ENCODE measurements around the gene ACVR1B. TPM values are rescaled to one million over a fixed set of nuclear protein-coding genes. Genes with fewer than 3 reads are reported as not detected.

The ACVR1B gene
- total RNA-seq, 1 donor from 2014 or later, result 13.8 TPM

- Histone ChIP-seq H3K4me2 (ENCODE audit: low read length) (no peak overlapping the region), H3K27ac (ENCODE audit: low read depth, low read length) (no peak overlapping the region), H3K36me3 (ENCODE audit: insufficient read depth, low read length) (no peaks in the 10 kb centered on the region), H3K4me3 (ENCODE audit: insufficient read depth, low read depth, low read length) (no peak overlapping the region), H3K4me1 (ENCODE audit: insufficient read depth, low read length) (peaks cover 21% of the 10 kb centered on the region), H2AFZ (ENCODE audit: low read depth, low read length) (no peak overlapping the region), H3K9me3 (ENCODE audit: insufficient read depth, low read depth, low read length) (no peaks in the 10 kb centered on the region), H3K9ac (ENCODE audit: low read length) (no peak overlapping the region), H4K20me1 (ENCODE audit: insufficient read depth, low read length) (peaks cover 11% of the 10 kb centered on the region), H3K27me3 (ENCODE audit: insufficient read depth, low read length) (peaks cover 7% of the 10 kb centered on the region), H3K79me2 (ENCODE audit: insufficient read depth, low read length) (no peaks in the 10 kb centered on the region)
- no peak for TF ChIP-seq EZH2 (IDR thresholded peaks at IDR 0.05; ENCODE audit: insufficient read depth, low read length)
- TF ChIP-seq, protein P1, sequence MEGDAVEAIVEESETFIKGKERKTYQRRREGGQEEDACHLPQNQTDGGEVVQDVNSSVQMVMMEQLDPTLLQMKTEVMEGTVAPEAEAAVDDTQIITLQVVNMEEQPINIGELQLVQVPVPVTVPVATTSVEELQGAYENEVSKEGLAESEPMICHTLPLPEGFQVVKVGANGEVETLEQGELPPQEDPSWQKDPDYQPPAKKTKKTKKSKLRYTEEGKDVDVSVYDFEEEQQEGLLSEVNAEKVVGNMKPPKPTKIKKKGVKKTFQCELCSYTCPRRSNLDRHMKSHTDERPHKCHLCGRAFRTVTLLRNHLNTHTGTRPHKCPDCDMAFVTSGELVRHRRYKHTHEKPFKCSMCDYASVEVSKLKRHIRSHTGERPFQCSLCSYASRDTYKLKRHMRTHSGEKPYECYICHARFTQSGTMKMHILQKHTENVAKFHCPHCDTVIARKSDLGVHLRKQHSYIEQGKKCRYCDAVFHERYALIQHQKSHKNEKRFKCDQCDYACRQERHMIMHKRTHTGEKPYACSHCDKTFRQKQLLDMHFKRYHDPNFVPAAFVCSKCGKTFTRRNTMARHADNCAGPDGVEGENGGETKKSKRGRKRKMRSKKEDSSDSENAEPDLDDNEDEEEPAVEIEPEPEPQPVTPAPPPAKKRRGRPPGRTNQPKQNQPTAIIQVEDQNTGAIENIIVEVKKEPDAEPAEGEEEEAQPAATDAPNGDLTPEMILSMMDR (IDR thresholded peaks at IDR 0.05; ENCODE audit: insufficient read depth, low read depth, low read length), result no peak
- Mint-ChIP-seq H3K4me1 (ENCODE audit: low read depth, unreplicated experiment) (peaks cover 24% of the 10 kb centered on the region), H3K27me3 (ENCODE audit: low read depth, unreplicated experiment) (peaks cover 14% of the 10 kb centered on the region), H3K27ac (ENCODE audit: unreplicated experiment) (peak overlapping the region; percentile 26), H3K4me3 (ENCODE audit: unreplicated experiment) (no peak overlapping the region), H3K9me3 (ENCODE audit: unreplicated experiment) (peaks cover 3% of the 10 kb centered on the region), H3K36me3 (ENCODE audit: low read depth, unreplicated experiment) (peaks cover 8% of the 10 kb centered on the region)
- no peak for DNase-seq (ENCODE audit: low read depth)
- FAIRE-seq, result no peak
These were observed 57.7 kb downstream of the ACVR1B start for GRCh38 chr12:52009081-52009751.

GRCh38 chr12:52010152-52010622 lies 58.7 kb downstream of the ACVR1B start:
- H3K4me1 Mint-ChIP-seq (ENCODE audit: low read depth, unreplicated experiment), result peaks cover 21% of the 10 kb centered on the region
- H3K27ac ChIP-seq (ENCODE audit: low read depth, low read length), result peak overlapping the region; percentile 24
- H2AFZ ChIP-seq (ENCODE audit: low read depth, low read length), result peak overlapping the region; percentile 47
- peak overlapping the region; percentile 17 for H3K9ac ChIP-seq (ENCODE audit: low read length)
- no peak overlapping the region for H3K4me3 ChIP-seq (ENCODE audit: insufficient read depth, low read depth, low read length)
- H3K79me2 ChIP-seq (ENCODE audit: insufficient read depth, low read length), result no peaks in the 10 kb centered on the region
- peak overlapping the region; percentile 37 for H3K4me2 ChIP-seq (ENCODE audit: low read length)
- peaks cover 7% of the 10 kb centered on the region for H3K27me3 ChIP-seq (ENCODE audit: insufficient read depth, low read length)
- peaks cover 8% of the 10 kb centered on the region for H3K36me3 Mint-ChIP-seq (ENCODE audit: low read depth, unreplicated experiment)
- FAIRE-seq (no peak), DNase-seq (ENCODE audit: low read depth) (peak; percentile 73)
- peaks cover 21% of the 10 kb centered on the region for H3K4me1 ChIP-seq (ENCODE audit: insufficient read depth, low read length)
- peak overlapping the region; percentile 68 for H3K4me3 Mint-ChIP-seq (ENCODE audit: unreplicated experiment)
- TF ChIP-seq, protein P1 (IDR thresholded peaks at IDR 0.05; ENCODE audit: insufficient read depth, low read depth, low read length), result no peak
- TF ChIP-seq EZH2 (IDR thresholded peaks at IDR 0.05; ENCODE audit: insufficient read depth, low read length), result no peak
- H3K9me3 ChIP-seq (ENCODE audit: insufficient read depth, low read depth, low read length), result no peaks in the 10 kb centered on the region
- peaks cover 12% of the 10 kb centered on the region for H3K27me3 Mint-ChIP-seq (ENCODE audit: low read depth, unreplicated experiment)
- peaks cover 3% of the 10 kb centered on the region for H3K9me3 Mint-ChIP-seq (ENCODE audit: unreplicated experiment)
- no peaks in the 10 kb centered on the region for H3K36me3 ChIP-seq (ENCODE audit: insufficient read depth, low read length)
- H3K27ac Mint-ChIP-seq (ENCODE audit: unreplicated experiment), result peak overlapping the region; percentile 69
- peaks cover 10% of the 10 kb centered on the region for H4K20me1 ChIP-seq (ENCODE audit: insufficient read depth, low read length)

All from astrocyte (in vitro differentiated cells and primary cell).